GM18907 (cell line): Measurements from ENCODE around the gene TMEM88.
A peak's percentile ranks its signal among the peaks of the same experiment; 100 is the strongest.

ENCODE experiments used
- ATAC-seq: cut with Tn5 transposase; IDR thresholded peaks from one replicate; pipeline ENCODE4 v1.9.1; 2021; ENCODE audit warnings: mild to moderate bottlenecking, moderate library complexity; ENCODE audit not compliant: unreplicated experiment

TMEM88 gene

GRCh38 chr17:7884581-7885366 lies 29.9 kb downstream of the TMEM88 start:
- ATAC-seq: no peak

DNA sequence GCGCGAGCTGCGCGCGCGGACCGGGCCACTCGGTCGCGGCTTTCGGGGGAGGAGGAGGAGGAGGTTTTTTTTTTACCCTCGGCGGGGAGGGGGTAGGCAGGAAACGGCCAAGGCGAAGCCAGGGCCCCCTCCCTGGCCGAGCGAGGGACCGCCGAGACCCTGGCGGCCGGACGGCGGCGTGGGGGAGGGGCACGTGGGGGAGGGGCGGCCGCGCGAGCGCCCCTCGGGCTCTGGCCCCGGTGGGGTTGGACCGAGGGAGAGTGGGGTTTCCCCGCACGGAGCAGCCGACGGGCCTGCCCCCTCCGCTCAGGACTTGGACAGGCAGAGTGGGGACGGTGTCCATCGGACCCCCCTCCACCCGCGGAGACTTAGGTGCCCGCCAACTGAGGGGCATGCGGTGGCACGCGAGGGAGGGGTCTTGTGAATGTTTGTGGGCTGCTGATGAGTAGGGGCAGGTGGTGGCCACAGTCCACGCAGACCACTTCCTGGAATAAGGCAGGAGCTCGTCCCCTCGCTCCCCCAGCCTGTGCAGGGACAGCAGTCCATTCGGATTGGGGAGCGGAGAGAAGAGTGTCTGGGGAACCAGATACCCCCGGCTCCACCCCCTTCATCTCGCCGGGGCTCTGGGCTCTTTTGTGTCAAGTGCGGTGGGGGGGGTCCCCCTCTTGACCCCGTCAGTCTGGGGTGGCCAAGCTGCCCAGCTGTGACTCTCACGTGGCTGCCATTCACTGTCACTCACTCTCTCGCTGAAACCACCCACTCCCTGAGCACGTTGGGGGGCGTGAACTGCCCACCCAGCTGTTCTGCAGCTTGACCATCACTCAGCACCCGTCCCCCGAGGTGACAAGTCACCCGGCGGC lies 30.7 kb downstream of the TMEM88 start:
- no peak for ATAC-seq

- ATAC-seq: no peak
Measured at GRCh38 chr17:7886227-7887037, 31.6 kb downstream of the TMEM88 start.

DNA sequence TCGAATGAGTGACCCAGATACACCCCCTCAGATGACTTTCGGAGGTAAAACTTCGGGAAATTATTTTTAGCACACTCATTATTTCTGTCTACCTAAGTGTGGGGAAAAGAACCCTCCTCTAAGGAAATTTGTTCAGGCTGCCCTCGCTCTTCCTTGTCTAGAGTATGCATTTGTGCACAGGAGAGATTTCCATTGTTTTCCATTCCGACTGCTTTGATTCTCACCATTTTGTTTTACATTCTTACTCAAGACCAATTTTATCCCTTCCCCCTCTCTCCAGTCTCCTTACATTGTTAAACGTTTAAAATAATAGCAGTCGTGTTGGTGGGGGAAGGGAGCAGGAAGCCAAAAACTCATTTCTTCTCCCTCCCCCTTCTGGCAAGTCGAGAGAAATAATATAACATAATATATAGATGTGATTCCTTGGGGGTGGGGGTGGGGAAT lies 32.2 kb downstream of the TMEM88 start:
- ATAC-seq: no peak

DNA sequence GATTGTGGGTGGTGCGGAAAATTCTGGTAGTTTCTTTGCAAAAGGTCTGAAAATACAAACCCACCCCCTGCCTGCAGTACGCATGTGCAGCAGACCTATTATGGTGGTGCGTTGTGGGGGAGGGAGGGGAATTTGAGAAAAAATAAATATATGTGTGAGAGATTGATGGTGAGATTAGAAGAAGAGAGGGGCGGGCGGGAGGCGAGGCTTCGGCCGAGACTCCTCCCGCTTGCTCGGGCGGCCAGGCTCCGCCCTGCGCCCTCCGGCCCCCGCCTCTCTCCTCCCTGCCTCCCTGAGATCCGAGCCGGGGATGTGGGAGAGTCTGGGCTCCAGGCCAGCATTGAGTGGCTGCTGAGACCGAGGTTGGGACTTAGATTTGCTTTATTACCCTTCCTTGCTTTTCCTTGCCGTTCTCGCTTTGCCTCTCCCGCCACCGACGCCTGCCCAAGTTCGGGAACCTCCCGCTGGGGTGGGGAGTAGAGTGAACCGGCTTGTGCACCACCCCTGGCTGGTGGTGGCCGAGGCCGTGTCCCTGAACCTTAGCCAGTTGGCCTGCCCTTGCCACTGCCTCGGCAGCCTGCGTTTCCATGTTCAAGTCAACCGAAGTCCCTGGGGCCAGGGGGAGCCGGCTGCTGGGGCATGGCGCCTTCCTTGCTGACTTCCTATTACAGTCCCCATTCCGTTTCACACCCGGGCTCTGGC lies 32.8 kb downstream of the TMEM88 start:
- peak; percentile 45 for ATAC-seq

DNA sequence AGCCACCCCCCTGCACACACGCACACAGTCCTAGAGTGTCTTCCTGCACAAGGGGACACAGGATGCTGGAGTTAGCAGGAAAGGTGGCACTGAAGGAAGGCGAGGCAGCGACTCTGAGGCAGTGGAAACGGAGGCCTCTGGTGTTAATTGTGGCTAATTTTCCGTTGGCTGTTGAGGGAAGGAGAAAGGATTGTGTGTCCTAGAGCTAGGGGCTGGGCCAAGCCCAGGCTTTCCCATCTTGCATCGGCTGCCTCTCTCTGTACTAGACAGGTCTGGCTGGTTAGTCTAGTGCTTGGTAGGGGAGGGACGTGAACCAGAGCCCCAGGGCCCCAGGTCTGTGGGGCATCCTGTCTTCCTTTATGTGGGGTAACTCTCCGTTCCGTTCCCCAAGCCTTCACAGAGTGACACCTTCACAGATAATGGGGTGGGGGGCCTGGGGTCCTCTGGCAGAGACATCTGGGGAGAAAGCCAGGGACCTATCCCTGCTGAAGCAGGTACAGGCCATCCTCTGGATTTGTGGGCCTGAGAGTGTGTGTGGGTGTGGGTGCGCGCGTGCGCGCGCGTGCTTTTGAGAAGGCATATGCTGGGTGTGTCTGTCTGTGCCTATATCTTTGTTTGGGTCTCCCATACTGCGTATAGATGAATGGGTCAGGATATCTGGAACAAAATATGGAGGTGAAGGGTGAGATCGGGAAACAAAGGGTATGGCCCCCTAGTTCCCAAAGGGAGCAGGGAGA lies 33.5 kb downstream of the TMEM88 start, which contains the start of gene CHD3:
TSS of gene CHD3 (plus strand) at position 606 of the 737 bp plus-strand sequence. CDS start 212 bp downstream, outside the sequence.
- ATAC-seq: no peak

DNA sequence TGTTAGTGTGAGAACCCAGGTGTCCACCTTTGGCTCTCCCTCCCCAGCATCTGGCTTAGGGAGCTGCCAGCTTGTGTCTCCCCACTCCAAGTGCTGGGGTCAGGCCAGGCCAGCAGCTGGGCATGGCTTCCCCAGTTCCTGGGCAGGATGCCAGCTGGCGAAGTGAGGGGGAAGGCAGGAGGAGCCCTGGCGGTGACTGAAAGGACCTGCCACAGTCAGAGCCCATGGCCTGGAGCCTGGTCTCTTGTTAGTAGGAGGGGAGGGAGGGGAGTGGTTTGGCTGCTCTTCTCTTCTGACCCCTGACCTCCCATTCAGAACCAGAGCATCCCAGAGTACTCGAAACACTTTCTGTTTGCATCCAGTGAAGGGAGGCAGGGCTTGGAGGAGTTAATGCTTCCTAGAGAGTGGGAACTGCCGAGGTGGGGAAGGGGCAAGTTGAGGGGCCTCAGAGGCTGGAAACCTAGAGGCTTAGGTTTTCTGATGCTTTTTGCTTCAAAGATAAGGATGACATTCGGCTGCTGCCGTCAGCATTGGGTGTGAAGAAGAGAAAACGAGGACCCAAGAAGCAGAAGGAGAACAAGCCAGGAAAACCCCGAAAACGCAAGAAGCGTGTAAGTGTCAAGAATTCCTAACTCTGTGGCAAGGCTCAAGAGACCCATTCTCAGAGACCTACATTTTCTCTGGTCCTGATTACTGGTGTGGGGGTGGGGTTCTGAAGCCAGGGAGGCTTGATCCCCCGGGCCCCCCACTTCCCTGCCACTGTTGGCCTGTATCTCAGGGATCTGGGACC lies 34.5 kb downstream of the TMEM88 start:
- ATAC-seq: no peak

- no peak for ATAC-seq
Measured at GRCh38 chr17:7893187-7893880, 38.5 kb downstream of the TMEM88 start.

GRCh38 chr17:7894226-7894625 lies 39.4 kb downstream of the TMEM88 start:
- no peak for ATAC-seq

DNA sequence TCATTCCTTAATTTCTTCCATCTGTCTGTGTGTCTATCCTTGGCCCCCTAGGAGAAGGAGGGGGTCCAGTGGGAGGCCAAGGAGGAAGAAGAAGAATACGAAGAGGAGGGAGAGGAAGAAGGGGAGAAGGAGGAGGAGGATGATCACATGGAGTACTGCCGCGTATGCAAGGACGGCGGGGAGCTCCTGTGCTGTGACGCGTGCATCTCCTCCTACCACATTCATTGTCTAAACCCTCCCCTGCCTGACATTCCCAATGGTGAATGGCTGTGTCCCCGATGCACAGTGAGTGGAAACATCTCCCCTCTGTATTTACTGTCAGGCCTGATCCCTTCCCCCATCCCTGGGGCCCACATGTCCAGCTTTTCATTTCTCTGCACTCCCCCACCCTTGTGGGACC lies 40.0 kb downstream of the TMEM88 start:
- no peak for ATAC-seq

GRCh38 chr17:7897090-7897489 lies 42.2 kb downstream of the TMEM88 start:
- no peak for ATAC-seq

- no peak for ATAC-seq
Measured at GRCh38 chr17:7897773-7898172, 42.9 kb downstream of the TMEM88 start.

DNA sequence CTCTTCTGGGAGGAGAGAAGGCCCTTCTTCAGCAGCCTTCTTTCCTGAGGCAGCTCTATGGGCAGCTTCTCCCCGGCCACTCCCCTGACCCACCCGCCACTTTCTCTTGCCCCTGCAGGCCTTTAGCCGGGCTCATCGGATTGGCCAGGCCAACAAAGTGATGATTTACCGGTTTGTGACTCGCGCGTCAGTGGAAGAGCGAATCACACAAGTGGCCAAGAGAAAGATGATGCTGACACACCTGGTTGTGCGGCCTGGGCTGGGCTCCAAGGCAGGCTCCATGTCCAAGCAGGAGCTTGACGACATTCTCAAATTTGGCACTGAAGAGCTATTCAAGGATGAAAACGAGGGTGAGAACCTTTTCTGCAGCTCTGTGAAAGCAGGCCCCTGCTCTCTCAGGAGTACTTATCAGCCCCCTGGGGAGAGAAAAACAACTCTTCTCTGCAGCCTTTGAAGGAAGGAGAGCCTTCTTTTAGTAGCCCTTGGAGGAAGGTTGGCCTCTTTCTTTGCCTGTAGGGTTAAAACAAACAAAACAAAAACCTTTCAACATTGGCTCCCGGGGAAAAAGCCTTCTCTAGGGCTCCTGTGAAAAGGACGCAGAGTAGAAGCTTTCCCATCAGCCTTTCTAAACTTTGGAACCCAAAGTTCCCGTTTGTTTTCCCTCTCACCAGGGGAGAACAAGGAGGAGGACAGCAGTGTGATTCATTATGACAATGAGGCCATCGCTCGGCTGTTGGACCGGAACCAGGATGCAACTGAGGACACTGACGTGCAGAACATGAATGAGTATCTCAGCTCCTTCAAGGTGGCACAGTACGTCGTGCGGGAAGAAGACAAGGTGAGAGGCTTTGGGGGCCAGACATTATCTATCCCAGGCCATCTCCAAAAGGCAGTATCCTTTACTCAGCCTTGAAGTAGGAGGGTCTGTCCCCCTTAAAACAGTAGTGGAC lies 48.6 kb downstream of the TMEM88 start:
- ATAC-seq: no peak
